UCSD-AML1 (cell line): ENCODE measurements around the gene MYCBP2.
A peak's percentile ranks its signal among the peaks of the same experiment; 100 is the strongest.
"Not testable (repeated sequence)": the region's sequence is repeated elsewhere in the genome, so short reads cannot be mapped to it uniquely, and the experiment has no call there.

Experiments used
- DNase-seq: peaks from one replicate; lab custom pipeline; 2025; ENCODE audit not compliant: unreplicated experiment; lab: John Stamatoyannopoulos, UW

Gene MYCBP2

DNA sequence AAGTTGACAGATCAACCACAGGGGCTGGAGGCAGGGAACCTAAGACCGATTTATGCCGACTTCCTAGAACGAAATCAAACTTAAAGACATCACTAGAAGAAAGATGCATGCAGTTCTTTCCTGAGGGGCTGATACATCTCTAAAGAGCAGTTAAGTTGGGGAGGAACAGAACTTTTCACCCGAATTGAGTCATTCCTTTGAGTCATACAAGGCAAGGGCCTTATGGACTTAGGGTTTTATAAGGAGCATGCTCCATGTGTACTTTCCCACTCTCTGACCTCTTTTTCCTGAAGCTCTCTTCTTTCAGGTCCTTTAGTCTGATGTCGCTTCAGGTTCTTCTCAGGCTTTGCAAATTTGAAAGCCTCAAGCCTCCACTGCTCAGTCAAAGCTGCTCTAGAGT, 292.0 kb downstream of the MYCBP2 start:
- DNase-seq, result no peak

GRCh38 chr13:77033717-77034302, 293.1 kb downstream of the MYCBP2 start:
- no peak for DNase-seq

GRCh38 chr13:77031656-77032243, 295.1 kb downstream of the MYCBP2 start:
- no peak for DNase-seq

DNA sequence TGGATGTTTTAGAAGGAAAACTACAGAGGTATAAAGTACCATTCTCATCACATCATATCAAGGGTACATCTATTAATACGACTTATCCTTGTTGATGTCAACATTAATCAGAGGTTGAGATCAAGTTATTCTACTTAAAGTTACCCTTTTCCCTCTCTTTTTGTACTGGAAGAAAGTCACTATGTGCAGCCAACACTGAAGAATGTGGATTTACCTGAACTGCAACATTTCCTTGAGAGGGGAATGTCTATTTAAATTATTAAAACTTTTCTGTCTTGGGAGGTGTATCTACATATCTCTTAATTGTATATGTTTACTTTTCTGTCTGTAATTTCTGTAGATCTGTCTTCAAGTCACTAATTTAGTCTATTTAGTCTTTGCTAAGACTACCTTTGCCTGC, 297.5 kb downstream of the MYCBP2 start:
- DNase-seq, result no peak

DNA sequence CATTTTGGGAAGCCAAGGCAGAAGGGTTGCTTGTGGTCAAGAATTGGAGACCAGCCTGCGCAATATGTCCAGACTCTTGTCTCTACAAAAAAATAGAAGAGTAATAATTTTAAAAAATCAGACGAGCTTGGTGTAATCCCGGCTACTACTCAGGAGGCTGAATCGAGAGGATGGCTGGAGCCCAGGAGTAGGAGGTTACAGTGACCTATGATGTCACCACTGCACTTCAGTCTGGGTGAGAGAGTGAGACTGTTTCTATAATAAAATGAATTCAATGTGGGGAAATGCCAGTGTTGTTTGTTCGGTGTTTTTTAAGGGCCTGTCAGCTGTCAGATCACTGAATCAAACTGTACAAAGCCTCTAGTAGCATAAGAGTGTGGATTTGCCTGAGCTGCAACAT, 298.7 kb downstream of the MYCBP2 start:
- DNase-seq, result no peak

DNA sequence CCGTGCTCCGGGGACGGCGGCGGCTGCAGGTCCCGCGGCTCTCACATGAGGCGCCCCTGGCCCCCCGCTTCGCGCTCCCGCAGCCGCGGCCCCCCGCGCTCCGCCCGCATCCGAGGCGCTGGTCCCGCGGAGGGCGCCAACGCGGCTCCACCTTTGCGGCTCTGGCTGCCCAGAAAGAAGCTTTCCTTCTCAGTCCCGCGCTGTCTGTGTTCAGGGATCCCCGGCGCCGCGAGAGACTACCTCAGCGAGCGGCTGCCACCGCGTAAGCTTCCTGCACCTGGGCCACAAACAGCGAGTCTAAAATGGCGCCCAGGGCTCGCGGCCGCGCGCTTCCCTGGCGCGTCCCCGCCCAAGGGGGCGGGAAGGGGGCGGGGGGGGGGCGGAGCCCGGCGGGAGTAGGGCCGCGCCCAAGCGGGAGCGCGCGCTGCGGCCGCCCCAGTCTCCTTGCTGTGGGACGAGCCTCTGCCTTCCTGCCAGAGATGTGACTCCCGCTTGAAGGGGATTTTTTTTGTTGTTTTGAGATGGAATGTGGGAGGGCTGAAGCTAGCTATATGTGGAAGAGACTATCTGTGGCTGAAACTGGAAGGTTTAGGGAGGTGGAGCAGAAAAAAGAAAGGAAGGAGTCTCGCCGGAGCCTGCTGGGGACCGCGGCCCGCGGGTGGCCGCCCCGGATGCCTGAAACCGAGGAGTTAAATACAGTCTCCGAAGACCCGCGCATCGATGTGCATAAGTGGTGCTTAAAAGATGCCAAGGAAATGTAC, 299.9 kb downstream of the MYCBP2 start, which contains the start of gene FBXL3:
TSS of gene FBXL3 (minus strand) at position 299 of the 761 bp plus-strand sequence. CDS start 5,299 bp downstream, outside the sequence.
- DNase-seq, result peak; percentile 81

GRCh38 chr13:77026255-77026860, 300.5 kb downstream of the MYCBP2 start:
- peak; percentile 85 for DNase-seq

GRCh38 chr13:77022341-77022740, 304.6 kb downstream of the MYCBP2 start:
- no peak for DNase-seq

DNA sequence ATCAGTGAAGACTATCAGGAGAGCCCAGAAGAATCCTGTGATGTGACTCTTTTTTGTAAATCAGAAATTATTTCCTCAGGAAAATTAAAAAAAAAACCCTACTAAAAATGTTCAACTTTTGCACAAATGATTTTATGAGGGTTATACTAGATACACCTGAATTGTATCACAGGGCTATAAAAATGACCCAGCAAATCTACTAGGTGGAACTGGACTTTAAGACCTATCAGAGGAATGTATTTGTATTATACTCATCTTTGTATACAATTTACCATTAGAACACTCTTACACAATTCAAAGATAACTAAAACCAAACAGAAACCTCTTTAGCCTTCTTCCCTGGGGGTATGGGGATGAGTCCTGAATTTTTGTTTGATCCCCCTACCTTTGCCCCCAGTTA, 307.1 kb downstream of the MYCBP2 start:
- DNase-seq, result no peak

GRCh38 chr13:77016888-77017623, 309.8 kb downstream of the MYCBP2 start:
- DNase-seq, result no peak

DNA sequence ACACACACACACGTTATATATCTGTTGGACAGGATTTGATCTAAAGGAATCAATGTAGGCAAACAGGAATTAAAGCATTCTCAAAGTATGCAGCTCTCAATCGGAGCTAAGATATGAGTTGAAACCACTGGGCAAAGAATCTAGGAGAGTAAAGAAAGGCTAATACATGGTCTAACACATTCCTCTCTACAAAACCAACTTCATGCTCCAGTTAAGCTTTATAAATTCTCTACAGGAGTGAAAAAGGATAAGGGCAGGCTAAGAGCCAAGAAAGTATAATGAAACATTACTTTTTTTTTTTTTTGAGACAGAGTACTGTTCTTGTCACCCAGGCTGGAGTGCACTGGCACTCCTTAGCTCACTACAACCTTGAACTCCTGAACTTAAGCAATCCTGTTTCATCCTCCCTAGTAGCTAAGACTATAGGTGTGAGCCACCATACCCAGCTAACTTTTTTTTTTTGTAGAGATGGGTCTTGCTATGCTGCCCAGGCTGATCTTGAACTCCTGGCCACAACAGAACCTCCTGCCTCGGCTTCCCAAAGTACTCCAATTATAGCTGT, 310.6 kb downstream of the MYCBP2 start:
- DNase-seq, result no peak

GRCh38 chr13:77014906-77015685, 311.8 kb downstream of the MYCBP2 start:
- DNase-seq, result no peak

DNA sequence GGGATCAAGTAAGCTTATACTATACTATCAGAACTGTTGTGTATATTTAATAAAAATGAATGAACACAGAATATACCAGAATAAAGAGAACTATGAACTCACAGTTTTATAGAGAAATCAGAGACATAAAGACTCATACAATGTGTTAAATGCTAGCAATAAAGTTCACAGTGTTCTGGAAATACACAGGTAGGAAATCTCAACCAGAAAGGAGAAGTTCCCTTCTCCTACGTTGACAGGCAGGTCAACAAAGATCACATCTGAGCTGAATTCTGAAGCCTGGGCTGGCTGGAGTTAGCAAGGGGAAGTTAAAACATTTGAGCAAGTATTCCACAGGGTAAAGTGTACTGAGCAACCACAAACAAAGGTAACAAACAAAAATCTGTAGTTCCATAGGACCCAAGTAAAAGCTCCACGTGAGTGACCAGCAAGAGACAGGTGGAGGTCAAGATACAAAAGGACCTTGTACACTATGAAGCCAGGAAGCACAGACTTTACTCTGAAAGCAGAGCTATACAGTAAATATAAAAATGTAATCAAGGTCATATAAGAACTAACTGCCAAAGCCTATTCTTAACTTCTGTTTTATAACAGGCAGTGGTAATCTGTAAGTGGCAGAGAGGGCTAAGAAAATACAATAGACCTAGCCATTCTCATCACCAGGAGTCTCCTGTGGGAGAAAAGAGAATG, 312.9 kb downstream of the MYCBP2 start:
- DNase-seq, result no peak

DNA sequence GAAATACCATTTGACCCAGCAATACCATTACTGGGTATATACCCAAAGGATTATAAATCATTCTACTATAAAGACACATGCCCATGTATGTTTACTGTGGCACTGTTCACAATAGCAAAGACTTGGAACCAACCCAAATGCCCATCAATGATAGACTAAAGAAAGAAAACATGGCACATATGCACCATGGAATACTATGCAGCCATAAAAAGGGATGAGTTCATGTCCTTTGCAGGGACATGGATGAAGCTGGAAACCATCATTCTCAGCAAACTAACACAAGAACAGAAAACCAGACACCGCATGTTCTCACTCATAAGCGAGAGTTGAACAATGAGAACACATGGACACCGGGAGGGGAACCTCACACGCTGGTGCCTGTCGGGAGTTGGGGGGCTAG, 317.2 kb downstream of the MYCBP2 start:
- not testable (repeated sequence) for DNase-seq

GRCh38 chr13:77009011-77009410, 317.9 kb downstream of the MYCBP2 start:
- DNase-seq, result no peak

GRCh38 chr13:77008337-77008736, 318.6 kb downstream of the MYCBP2 start:
- not testable (repeated sequence) for DNase-seq

DNA sequence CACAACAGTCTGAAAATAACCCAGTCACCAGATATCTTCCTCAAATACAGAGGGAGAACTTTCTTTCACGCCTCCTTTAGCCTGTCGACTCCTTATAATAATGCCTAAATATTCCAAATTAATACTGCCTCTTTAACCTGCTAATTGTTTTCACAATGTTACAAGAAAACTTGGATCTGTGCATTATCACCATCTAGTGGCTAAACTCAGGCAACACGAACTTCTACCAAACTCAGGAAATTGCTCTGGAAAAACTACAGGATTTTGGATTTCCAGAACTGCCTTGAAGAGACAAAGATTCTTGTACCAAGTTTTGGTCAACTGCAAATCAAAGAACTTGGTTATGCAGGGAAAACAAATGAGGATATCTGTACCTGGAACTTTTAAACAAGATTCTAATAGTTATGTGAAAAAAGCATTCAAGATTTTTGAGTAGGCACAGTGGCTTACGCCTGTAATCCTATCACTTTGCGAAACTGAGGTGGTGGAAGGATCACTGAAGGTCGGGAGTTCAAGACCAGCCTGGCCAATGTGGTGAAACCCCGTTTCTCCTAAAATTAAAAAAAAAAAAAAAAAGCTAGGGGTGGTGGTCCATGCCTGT, 324.2 kb downstream of the MYCBP2 start:
- DNase-seq, result no peak

GRCh38 chr13:77001963-77002587, 324.8 kb downstream of the MYCBP2 start:
- DNase-seq, result no peak

DNA sequence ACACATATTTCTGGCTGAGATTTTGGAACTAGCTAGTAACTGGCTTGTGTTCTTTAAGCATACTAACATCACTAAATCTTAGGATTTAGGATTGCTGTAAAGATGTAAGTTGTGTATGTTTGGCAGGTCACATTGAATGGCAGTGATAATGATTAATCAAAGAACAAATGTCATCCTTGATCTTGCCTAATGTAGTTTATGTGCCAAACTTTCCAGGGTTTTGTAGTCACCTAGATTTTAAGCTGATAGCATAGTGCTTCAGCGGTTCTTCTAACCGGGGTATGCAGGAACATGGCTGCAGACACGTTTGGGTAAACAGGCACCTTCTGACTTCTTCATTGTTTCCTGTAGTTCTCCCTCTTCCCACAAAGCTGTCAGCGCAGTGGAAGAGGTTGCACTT, 325.4 kb downstream of the MYCBP2 start:
- no peak for DNase-seq
